ENCODE measurements around the gene ADGRL3. TPM values are rescaled to one million over a fixed set of nuclear protein-coding genes. Genes with fewer than 3 reads are reported as not detected.

Gene ADGRL3
- total RNA-seq, 1 donor from 2014 or later: 0.12 TPM

DNA sequence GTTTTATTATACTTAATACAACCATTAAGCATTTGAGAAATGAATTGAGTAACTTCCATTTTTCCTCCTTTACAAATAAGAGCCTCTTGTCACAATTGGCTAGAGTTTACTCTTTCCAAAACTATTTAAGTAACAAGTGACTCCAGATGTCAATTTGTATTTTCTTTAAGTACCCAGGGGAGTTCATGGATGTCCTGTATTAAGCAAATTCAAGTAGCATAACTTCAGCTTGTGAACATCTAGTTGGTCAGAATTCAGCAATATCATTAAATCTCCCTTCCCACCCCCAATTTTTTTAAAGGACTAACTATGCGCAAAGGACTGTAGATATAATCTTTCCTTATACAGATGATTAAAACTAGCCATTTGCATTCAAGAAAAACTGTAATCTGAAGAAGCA lies 1.4 kb upstream of the ADGRL3 start:
- DNase-seq (ENCODE audit: low read depth): no peak
- TF ChIP-seq CTCF (conservative IDR thresholded peaks at IDR 0.05; ENCODE audit: low read depth, low read length): no peak
- no peak overlapping the region for H3K4me3 ChIP-seq (ENCODE audit: low read depth, low read length)

- no peak overlapping the region for H3K4me3 ChIP-seq (ENCODE audit: low read depth, low read length)
- TF ChIP-seq CTCF (conservative IDR thresholded peaks at IDR 0.05; ENCODE audit: low read depth, low read length): no peak
- no peak for DNase-seq (ENCODE audit: low read depth)
Measured at GRCh38 chr4:61199873-61200186, 296 bp upstream of the ADGRL3 start.

DNA sequence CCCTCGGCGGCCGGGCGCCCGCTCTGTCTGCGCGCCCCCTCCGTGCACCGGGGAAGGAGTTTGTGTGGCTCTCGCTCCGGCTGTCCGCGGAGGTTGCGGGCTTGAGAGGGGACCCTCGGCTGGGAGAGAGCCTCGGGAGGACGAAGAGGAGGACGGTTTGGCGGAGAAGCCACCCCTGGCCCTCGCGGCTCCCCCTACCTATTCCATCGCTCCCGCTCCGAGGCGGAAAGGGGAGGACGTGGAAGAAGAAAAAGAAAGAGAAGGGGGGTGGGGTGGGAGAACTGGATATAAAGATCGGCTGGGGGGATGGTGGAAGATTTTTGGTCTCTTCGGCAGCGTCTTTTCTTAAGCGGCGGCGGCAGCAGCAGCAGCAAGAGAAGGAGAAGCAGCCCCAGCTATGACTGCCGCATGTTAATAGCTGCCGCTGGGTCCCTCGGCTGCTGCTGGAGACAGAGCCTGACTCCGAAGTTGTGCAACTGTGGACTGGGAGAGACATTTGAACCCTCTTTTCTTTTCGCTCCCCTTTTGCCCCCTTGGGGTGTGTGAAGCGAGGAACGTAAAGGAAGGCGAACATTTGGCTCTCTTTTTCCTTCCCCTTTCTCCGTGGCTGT lies 895 bp downstream of the ADGRL3 start:
- no peak for DNase-seq (ENCODE audit: low read depth)
- peak overlapping the region; percentile 35 for H3K4me3 ChIP-seq (ENCODE audit: low read depth, low read length)
- TF ChIP-seq CTCF (conservative IDR thresholded peaks at IDR 0.05; ENCODE audit: low read depth, low read length): no peak

- peak overlapping the region; percentile 35 for H3K4me3 ChIP-seq (ENCODE audit: low read depth, low read length)
- no peak for TF ChIP-seq CTCF (conservative IDR thresholded peaks at IDR 0.05; ENCODE audit: low read depth, low read length)
- DNase-seq (ENCODE audit: low read depth): no peak
Measured at GRCh38 chr4:61201561-61201960, 1.4 kb downstream of the ADGRL3 start.

DNA sequence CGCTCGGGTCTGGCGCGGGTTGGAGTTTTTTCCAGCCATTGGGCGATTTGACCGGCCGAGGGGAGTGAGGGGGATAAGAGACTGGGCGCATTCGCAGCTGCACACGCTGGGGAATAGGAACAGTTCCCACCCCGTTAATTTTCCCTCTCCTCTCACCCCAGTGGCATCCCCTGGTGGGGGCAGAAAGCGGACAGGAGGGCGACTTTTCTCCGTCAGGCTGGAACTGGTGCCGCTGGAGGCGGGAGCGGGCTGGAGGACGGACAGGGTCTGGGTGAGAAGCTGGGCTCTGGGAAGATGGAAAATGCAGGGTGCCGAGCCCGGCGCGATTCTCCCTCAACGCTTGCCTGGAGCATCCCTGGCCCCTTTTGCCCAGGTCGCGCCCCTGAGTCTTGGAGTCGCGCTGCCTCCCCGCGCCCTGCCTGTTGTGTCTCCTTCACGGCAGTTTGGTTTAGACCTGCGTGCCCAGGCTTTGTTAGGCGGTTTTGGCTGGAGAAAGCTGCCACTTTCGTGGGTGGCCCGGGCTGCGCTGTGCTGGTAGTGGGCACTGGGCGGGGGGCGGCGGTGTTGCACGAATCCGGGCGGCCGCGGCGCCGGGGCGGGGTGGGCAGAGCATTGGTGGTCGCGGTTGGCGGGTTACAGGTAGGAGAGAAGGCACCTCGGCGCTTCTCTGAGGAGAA lies 2.0 kb downstream of the ADGRL3 start:
- DNase-seq (ENCODE audit: low read depth): no peak
- TF ChIP-seq CTCF (conservative IDR thresholded peaks at IDR 0.05; ENCODE audit: low read depth, low read length): no peak
- no peak overlapping the region for H3K4me3 ChIP-seq (ENCODE audit: low read depth, low read length)

DNA sequence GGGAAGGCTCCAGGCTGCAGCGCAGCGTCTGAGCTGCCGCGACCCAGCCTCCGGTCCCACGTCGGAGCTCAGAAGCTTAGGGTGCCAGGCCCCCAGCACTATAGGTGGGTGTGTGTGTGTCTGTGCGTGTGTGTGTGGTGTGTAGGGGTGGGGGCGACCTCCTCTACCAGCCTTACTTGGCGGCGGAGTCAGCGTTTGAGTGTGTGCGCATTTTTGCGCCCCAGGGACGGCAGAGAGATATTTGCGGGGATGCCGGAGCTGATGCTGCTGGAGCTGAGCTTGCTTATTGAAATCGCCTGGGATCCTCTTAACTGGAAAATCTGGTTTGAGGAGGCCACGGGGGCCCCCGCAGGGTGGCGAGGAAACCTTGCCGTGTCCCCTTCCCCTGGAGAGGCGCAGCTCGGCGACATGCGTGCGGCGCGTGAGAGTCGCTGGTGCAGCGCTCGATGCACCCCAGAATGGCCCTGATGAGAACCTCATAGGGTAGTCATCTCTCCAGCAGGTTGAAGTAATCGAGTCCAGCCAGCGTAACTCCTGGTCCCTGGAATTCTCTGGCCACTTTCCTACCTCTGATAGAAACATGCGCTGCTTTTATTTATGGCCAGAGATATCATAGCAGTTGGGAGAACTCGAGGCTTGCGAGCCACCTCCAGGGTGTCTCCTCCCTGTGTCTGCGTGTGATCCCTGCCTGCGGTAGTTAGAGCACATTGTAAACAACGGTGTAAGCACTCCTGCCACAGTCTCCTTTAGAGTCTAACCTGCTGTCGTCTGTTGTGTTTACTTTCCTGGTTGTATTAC lies 2.7 kb downstream of the ADGRL3 start:
- no peak for DNase-seq (ENCODE audit: low read depth)
- no peak overlapping the region for H3K4me3 ChIP-seq (ENCODE audit: low read depth, low read length)
- no peak for TF ChIP-seq CTCF (conservative IDR thresholded peaks at IDR 0.05; ENCODE audit: low read depth, low read length)

Measured in epithelial cell of proximal tubule (primary cell).